Measurements from ENCODE around the gene TRUB2.
A peak's percentile ranks its signal among the peaks of the same experiment; 100 is the strongest.

The TRUB2 gene

DNA sequence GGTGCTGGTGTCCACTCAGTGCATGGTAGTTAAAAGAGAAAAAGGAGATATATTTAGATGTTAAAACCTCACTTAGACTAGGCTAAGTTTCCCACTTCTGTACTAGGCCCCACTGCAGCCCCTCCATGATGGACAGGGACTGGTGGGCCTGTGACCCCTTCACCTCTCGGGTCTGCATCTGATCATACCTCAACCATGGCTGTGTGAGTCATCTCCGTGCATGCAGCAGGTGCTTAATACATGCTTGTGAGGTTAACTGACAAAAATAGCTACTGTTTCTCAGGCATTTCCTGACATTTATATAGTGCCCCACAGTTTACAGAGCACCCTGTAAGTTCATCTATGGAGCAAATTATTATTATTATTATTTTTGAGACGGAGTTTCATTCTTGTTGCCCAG is 40.5 kb upstream of the TRUB2 start:
- no peak for TF ChIP-seq CTCF (IDR thresholded peaks at IDR 0.05; ENCODE audit: extremely low read depth, missing control alignments)
- DNase-seq (ENCODE audit: low spot score) = no peak

DNA sequence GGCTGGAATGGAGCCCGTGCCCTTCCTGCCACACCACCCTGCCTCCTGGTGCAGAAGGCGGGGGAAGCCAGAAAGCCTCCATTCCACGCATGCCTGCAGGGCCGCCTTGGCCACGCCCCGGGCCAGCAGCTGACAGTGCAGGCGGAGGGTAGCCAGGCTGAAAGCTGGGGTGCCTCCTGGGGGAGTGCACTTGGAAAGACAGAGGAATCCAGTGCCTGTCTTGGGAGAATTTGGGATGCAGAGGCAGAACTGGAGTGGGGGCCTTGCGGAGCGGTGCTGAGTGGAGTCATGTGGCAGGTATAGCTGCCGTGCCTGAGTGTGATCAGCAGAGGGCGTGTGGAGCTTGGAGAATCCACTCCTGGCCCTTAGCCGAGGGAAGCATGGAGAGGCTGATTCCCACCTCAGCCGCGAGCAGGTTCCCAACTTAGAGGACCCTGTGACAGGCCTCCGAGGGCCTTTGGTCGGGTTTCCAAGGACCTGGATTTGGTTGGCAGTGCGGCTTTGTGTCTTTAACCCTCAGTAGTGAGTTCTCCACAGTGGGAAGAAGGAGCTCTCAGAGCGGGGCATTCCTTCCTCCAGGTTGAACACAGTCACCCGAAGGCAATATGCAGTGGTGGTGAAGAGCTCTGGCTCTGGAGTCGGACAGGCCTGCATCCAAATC is 39.9 kb upstream of the TRUB2 start:
- TF ChIP-seq CTCF (IDR thresholded peaks at IDR 0.05; ENCODE audit: extremely low read depth, missing control alignments) = peak; percentile 96
- peak; percentile 86 for DNase-seq (ENCODE audit: low spot score)

DNA sequence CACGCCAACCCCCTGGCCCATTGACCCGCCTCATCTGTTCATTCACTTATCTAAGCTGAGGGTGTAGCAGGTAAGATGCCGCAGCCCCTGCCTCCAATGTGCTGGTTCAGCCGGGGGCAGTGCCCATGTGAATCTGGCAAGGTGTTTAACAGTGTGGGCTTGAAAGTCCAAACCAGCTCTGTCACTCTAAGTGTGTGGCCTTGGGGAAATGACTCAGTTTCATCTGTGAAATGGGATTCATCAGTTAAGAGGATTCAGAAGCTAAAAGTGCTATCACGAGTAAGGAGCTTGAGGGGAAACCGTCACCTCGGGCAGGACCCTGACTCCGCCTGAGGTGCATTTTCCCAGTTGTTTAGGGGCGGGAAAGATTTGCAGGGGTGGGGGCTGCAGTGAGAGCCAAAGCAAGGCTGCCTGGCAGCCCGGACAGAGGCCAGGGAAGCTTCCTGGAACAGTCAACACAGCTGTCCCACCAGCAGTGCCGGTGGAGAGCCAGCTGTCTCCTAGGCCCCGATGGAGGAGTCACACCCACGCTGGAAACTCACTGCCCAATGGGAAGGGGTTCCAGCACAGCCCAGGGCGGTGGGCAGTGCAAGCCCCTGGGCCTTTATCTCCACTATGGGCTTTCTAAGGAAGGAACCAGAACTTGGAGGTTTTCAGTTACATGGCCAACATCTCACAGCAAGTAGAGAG is 39.2 kb upstream of the TRUB2 start:
- no peak for TF ChIP-seq CTCF (IDR thresholded peaks at IDR 0.05; ENCODE audit: extremely low read depth, missing control alignments)

GRCh38 chr9:128360826-128361225 is 38.6 kb upstream of the TRUB2 start:
- DNase-seq (ENCODE audit: low spot score) = no peak
- TF ChIP-seq CTCF (IDR thresholded peaks at IDR 0.05; ENCODE audit: extremely low read depth, missing control alignments) = no peak

More for the DNA sequence above, 39.2 kb upstream of the TRUB2 start:
- no peak for DNase-seq (ENCODE audit: low spot score)

GRCh38 chr9:128358861-128359260 is 36.6 kb upstream of the TRUB2 start:
- no peak for DNase-seq (ENCODE audit: low spot score)
- no peak for TF ChIP-seq CTCF (IDR thresholded peaks at IDR 0.05; ENCODE audit: extremely low read depth, missing control alignments)

DNA sequence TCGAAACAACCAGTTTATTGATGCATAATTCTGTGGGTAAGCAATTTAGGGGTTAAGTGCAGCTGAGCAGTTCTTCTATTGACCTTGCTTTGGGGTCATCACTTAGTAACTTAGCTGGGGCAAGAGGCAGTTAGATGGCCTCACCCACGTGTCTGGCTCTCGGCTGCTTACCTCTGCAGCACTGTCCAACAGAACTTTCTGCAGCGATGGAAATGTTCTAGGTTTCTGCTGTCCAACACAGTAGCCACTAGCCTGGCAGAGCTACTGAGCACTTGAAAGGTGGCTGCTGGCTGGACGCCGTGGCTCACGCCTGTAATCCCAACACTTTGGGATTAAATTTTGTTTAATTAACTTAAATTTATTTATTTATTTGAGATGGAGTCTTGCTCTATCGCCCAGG is 35.8 kb upstream of the TRUB2 start:
- no peak for TF ChIP-seq CTCF (IDR thresholded peaks at IDR 0.05; ENCODE audit: extremely low read depth, missing control alignments)

DNA sequence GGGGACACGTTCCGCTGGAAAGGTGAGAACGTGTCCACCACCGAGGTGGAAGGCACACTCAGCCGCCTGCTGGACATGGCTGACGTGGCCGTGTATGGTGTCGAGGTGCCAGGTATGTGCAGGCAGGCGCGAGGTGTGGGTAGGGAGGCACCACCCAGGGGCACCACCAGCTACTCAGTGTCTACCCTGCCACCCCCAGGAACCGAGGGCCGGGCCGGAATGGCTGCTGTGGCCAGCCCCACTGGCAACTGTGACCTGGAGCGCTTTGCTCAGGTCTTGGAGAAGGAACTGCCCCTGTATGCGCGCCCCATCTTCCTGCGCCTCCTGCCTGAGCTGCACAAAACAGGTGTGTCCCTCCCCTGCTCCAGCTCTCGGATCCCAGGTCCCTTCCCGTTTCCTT is 33.2 kb upstream of the TRUB2 start:
- no peak for DNase-seq (ENCODE audit: low spot score)
- TF ChIP-seq CTCF (IDR thresholded peaks at IDR 0.05; ENCODE audit: extremely low read depth, missing control alignments) = no peak

More for the DNA sequence above, 35.8 kb upstream of the TRUB2 start:
- no peak for DNase-seq (ENCODE audit: low spot score)

All from GM20000 (cell line).